HG03060 (cell line): ENCODE data around the gene CNOT1.

ENCODE experiments used
- ATAC-seq: cut with Tn5 transposase; IDR thresholded peaks from one replicate; pipeline ENCODE4 v1.9.1; 2021; ENCODE audit warnings: low read depth, moderate number of reproducible peaks; ENCODE audit not compliant: unreplicated experiment

CNOT1 gene

DNA sequence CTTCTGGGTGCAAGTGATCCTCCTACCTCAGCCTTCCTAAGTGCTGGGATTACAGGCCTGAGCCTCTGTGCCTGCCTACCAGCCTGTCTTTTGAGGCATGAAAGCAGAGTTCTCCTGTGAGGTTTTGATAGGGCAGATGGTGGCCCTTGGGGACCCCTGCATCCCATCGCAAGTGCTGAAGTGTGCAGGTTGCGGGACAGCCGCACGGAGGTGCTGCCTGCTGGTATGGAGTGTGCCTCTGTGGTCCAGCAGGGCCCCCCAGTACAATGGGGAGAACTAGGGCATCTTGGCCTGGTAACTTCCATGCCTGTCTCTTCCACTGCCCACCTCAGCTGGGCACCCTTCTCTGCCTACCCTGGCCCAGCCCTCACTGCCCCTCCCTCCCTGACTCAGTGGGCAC lies 139.6 kb downstream of the CNOT1 start:
- no peak for ATAC-seq

DNA sequence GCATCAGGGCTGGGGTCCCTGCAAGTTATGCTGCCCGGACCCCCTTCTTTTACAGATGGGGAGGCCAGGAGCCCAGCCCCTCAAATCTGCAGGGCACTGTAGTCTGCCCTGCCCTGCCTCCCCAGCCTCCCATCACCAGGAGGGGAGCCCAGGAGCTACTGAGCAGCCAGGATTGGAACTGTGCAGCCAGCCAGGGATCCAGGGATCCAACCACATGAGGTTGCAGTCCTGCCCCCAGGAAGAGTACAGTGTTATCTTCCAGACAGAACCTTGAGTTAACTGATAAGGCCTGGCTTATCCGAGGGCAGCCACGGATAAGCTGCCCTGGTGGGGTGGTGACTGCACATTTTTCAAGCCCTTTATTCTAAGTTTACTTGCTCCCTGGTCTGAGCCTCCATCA lies 141.1 kb downstream of the CNOT1 start:
- no peak for ATAC-seq

DNA sequence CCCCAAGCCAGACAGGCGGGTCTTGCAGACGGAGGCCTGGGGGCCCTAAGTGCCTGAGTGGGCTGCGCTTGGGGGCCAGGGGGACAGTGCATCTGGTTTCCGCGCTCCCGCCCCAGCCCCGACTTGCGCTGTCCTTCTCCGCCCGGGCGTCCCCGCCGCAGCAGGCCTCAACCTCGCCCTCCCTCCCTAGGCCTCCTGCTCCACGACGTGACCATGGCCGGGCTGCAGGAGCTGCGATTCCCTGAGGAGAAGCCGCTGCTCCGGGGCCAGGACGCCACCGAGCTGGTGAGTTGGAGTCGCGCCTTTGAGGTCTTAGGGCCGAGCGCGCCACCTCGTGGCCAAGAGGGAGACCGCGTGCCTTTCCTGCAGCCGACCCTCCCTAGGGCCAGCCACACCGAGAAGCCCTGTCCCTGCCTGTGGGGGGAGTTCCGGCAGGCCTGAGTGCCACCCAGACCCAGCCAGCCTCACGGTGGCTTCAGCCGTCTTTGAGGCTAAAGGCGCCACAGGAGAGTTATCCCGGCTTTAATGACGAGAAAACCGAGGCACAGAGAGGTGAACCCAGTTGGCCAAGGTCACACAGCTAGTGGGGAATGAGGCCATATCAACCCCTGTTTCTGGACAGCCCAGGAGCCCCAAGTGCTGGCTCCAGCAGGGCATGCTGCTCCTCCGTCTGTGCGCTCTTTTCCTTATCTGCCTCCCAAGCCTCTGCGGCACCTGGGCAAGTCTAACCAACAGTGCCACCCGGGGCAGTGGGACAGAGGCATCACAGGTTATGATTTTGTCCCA lies 141.9 kb downstream of the CNOT1 start:
- ATAC-seq, result no peak

DNA sequence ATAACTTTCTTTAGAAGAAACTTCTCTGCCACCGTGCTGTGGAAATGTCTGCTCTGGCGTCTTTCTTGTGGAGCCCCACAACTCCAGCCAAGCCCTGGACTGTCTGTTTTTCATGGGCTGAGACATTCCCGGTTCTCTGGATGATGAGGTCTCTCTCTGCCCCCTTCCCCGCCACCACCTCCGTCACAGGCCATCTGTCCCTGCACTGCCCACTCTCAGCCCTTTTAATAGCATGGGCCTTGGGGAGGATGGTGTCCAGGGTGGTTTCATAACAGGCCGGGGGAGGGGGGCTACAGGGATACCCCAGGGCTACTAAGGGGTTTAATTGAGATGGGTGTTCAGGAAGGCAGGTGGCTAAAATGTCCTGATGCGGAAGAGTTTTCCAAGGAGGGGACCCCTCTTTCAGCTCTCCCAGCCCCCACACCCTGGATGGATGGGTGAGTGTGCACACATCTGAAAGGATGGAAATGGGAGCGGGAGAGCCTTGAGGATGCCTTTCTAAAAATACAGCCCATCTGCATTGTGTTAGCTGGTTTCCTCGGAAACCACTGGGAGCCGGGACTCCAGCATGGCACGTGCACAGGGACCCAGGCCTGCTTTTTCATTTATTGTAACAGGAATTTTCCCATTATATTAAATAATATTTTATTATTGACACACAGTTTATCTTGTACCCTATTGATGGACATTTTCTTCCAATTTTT lies 144.3 kb downstream of the CNOT1 start:
- ATAC-seq, result no peak

DNA sequence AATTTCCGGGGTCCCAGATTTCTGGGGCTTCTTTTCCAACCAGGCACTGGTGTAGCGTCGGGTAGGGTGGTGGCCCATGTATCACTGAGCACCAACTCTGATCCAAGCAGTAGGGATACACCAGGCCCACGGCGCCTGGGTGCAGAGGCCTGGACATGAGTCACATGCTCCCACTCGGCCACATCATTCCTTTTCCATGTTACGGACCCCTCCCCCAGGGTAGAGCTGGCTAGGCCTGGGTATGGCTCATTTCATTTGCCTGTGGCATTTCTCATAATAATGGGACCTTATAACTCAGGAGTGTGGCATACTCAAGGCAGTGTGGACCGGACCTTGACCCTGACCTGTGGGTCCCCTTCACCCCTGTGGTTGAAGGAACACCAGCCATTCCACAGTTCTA lies 147.7 kb downstream of the CNOT1 start:
- ATAC-seq, result no peak

DNA sequence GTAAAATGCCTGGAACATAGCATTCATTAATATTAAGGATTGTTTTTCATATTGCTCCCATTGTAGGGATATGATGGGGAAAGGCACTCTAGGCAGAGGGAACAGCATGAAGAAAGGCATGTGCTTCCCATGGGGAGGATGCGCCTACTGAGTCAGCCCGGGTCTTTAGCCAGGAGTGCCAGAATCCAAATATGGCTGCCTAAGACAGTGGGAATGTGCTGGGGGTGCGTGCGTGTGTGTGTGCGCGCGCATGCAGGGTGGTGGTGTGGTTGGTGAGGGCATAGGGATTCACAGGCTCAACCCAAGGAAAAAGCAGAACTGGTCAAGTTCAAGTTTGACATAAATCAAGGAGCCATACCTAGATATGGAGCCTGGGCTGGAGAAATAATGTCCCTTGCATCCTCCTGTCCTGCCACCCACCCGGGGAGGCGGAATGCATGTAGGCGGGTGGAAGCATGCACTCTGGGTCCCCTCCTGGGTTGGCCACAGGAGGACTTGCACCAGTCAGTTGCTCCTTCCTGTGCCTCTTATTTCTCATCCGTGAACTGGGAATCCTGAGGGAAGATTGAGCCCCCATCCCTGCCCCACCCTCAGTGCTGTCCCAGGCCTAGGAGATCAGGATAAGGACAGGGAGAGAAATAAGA lies 148.3 kb downstream of the CNOT1 start:
- no peak for ATAC-seq

DNA sequence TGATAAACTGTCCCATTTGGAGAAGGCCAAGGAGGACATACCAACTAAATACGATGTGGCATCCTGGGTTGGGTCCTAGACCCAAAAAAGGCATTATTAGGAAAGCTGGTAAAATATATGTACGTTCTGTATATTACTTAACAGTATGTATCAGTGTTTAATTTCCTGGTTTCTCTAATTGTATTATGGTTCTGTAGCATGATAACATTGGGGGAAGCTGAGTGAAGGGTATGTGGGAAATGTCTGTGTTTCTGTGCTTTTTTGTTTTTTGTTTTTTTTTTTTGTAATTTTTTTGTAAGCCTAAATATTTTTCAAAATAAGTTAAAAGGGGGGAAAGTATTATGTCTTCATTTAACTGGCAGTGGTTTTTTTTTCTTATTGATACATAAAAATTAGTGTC lies 151.2 kb downstream of the CNOT1 start:
- ATAC-seq, result no peak

DNA sequence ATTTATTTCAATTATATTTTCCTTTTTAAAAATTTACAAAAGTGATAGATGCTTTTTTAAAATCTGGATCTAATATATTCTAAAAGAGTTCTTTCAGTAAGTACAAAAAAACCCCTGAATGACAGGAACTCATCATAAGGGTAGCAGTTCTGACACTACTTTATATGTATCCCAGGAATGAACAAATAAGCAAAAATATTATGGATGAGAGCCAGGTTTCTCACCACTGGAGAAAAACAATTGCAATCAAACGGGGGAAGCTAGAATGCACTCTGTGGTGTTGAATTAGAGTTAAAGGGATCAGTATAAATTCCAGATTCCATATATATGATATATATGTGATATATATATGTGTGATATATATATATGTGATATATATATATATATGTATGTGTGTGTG lies 152.8 kb downstream of the CNOT1 start:
- no peak for ATAC-seq

DNA sequence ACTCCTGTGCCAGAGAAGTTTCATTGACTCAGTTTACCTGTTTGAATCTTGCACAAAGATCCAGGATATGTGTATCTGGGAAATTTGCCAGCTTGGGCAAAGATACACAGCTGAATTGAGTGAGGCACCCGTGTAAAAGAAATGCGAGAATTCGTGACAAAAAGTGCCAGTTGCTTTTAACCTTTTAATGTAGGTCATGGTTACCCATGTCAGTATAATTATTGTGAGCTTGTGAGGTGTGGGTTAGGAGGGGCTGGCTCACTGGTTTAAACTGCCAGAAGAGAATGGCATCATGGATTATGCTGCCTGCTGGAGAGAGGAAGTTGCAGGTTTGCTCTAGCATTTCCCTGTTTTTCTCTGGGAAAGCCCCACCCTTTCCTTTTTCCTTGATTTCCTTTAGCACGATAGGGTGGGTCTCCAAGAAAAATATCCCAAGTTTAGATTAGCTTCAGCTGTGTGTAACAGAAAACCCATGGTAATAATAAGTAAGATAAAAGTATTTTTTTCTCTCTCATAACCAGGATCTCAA lies 154.5 kb downstream of the CNOT1 start:
- no peak for ATAC-seq

DNA sequence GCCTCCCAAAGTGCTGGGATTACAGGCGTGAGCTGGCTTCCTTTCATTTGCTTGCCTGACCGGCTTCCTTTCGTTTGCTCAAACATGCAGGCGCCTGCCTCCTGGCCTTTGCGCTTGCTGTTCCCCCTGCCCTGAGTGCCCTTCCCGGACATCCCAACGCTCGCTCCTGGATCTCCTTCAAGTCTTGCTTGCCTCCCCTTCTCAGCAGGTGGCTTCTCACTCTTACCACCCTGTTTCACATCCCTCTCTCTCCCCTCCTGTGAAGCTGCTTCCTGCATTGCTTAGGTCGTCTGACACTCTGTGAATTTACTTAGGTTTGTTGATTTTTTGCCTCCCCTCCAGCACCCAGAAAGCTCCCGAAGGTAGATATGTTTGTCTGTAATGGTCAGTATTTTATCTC lies 155.3 kb downstream of the CNOT1 start:
- no peak for ATAC-seq

DNA sequence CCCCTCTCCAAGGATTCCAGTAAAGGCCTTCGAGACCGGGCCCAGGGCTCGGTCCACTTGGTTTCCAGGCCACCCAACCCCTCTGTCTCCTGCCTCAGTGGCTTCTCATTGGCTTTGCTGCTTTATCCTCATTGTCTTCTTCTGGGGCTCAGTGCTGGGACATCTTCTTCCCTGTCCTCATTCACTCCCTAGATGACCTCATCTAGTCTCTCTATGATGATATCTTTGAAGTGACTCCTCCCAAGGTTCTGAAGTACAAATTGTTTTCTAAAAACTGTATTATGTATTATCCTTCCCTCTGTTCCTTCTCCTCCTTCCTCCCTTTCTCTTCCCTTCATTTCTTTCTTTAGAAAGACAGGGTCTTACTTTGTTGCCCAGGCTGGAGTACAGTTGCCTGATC lies 156.8 kb downstream of the CNOT1 start:
- no peak for ATAC-seq

DNA sequence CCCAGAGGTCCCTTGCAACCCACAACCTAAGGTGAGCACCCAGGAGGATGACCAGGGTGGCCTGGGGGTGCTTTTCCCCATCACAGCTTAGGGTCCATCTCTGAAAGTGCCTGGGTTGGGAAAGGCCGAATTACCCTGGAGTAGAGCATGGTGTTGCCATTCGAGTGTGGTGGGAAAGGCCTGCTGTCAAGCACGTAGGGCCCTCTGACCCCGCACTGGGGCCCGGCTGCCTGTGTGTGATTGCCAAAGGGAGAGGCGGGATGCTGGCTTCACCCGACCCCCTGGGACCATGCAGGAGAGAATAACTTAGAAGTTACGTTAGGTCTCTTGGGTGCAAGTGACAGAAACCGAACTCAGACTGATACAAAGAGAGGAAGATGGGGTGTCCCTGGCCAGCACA lies 157.4 kb downstream of the CNOT1 start:
- ATAC-seq, result no peak

DNA sequence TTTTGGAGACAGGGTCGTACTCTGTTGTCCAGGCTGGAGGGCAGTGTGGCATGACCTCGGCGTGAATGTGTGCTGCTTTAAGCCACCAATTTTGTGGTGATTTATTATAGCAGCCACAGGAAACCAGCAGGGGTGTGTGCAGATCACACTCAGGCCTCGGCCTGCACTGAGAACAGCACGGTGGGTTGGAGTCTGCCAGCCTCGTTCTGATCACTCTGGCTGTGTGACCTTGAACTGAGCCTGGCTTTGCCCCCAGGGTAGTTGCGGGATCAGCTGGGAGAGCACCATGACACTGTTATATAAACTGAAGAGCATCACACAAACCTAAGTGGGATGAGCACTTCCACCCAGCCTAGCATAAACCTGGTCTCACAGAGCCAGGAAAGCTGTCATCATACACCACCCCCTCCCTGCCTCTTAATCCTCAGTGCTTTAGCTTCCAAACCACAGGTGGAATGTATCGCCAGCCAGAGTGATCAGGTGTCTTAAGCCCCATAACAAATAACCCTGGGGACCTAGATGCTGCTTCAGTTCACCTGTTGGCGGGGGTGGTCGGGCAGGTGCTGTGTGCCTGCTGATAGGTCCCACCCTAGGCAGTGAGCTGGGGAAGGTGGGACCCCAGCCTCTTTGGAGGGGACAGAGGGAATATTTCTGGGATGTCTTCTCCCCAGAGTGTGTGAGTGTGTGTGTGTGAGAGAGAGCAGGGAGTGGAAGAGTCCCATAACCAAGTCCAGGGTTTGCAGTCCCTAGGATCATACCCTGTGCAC lies 158.2 kb downstream of the CNOT1 start:
- no peak for ATAC-seq
